NCI-H2196 treated with DMSO at 0.1 percent for 48 hours (cell line): ENCODE measurements around the gene CCIN.
"Not testable (repeated sequence)": the region's sequence is repeated elsewhere in the genome, so short reads cannot be mapped to it uniquely, and the experiment has no call there.

Experiments used
- DNase-seq: peaks from one replicate; lab custom pipeline; 2025; ENCODE audit not compliant: unreplicated experiment; lab: John Stamatoyannopoulos, UW

The CCIN gene

DNA sequence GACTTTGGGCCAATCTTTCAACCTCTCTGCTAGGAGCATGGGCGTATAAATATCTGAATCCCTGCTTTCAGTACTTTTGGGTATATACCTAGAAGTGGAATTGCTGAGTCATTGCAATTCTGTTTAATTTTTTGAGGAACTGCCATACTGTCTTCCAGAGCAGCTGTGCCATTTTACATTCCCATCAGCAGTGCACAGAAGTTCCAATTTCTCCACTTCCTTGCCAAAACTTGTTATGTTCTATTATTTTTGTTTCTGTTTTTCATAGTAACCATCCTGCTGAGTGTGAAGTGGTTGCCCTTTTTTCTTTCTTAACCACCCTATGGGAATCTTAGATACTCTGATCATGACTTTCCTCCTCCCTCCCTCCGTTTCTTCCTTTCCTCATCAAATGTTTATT is 11.1 kb upstream of the CCIN start:
- DNase-seq: no peak

- no peak for DNase-seq
These were observed 10.3 kb upstream of the CCIN start for GRCh38 chr9:36158917-36159316.

- DNase-seq: not testable (repeated sequence)
These were observed 9.7 kb upstream of the CCIN start for GRCh38 chr9:36159509-36159908.

- not testable (repeated sequence) for DNase-seq
These were observed 9.1 kb upstream of the CCIN start for GRCh38 chr9:36160126-36160525.

GRCh38 chr9:36161187-36161586 is 8.0 kb upstream of the CCIN start:
- no peak for DNase-seq

DNA sequence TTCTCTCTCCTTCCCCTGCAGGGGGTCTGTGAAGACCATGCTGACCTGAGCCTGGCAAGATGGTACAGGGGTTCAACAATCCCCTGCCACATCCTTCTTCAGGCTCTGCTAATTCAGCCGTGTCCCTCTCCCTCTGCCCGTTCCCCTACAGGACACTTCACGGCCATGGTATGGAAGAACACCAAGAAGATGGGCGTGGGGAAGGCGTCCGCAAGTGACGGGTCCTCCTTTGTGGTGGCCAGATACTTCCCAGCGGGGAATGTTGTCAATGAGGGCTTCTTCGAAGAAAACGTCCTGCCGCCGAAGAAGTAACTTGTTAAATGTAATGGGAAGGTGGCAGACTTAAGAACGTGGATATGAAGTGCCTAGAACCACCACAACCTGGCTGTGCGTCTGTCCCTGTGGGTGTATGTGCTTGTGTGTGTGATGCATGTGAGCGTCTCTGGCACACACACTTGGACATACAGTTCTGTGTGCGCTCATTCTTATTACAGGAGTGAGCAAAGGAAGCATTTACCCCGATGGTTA is 6.9 kb upstream of the CCIN start:
- no peak for DNase-seq

DNA sequence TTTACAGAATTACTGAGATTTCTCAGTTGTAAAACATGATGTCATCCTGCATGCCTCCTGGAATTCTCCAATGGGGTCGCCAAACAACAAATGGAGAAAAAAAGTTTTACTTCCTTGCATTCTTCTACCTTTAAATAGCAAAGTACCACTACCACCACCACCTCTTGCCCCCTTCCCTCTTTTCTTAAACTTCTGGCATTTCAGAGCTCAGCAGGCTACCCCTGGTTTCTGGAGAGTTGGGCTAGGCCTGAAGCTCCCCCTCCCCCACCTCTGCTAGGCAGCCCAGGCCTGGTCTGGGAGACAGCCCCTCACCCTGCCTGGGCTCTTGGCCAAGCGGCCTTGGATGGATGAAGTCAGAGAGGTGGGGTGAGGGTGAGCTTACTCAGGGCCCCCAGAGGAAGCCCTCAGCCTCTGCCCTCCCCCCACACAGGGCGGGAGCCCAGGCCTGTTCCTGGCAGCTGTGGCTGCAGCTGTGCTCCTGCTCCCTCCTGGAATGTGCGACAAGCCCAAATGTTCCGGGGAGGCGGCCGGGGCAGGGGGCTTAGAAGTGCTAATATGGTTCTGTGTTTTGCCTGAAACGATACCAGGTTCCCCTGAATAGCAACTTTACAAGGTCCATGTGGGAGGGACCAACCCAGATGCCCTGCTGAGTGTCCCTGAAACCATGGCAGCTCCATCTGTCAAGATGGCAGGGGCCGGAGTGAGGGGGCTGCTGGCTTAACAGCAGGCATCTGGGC is 6.0 kb upstream of the CCIN start:
- DNase-seq: no peak

DNA sequence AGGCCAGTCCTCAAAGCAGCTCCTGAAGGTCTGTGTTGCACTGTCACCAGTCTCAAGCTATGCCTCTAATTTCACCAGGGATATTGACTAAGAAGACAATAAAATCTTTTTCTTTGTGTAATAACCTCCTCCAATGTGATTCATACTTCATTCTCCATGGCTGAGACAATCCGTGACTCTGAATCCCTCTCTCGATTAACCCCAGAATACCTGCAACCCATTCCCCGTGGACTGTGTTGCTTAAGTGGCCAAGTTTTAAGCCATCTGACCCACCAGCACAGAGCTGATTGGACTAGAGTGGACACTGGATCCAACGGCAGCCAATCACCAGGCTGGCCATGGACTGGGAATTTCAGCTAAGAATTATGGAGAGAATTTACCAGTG is 5.4 kb upstream of the CCIN start:
- DNase-seq: no peak

- DNase-seq: no peak
These were observed 4.8 kb upstream of the CCIN start for GRCh38 chr9:36164372-36164771.

GRCh38 chr9:36164989-36165388 is 4.2 kb upstream of the CCIN start:
- no peak for DNase-seq

DNA sequence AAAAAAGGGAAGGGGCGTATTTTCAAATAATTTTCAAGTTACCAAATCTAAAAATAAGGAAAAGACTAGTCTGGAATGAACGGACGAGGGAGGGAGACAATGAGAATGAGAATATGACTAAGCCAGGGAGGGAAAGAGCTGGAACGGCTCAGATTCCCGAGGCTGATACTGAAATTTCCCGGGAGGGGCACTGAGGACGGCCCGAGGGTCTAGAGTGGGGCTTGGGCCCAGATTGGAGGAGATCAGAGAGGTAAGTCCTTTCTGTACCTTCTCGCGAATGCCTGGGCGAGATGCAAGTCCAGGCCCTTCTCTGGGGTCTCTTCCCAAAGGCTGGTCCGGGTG is 3.4 kb upstream of the CCIN start:
- no peak for DNase-seq

DNA sequence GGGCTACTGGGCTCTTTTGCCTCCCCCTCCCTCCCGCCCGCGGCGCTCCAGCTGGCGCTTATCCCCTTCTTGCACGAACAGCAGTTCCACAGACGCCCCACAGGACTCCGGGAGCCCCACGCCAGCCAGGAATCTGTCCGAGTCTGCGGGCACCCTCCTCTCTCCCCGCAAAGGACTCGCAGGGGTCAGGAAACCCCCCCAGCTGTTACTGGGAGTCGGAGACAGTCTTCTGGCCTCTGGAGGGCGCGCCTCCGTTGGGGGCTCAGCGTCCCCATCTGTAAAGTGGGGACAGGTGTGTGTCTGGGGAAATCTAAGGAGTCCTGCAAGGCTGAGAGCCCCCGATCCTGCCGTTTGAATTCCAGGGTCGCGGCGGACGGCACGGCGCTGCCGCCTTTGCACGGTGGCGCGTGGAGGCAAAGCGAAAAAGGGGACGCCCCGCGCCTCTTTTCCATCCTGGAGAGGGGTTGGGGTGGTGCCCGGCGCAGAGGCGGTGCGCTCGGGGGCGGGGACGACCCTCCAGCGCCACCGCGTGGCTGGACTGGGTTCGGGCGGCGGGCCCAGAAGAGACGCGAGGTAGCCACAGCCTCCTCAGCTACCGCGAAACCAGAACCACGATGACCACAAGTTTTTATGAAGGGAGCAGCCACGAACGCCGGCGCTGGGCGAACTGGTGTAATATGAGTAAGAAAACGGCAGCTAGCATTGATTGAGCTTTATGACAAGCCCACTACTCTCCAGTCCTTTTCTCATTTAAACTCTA is 2.8 kb upstream of the CCIN start:
- DNase-seq: peak; percentile 57

DNA sequence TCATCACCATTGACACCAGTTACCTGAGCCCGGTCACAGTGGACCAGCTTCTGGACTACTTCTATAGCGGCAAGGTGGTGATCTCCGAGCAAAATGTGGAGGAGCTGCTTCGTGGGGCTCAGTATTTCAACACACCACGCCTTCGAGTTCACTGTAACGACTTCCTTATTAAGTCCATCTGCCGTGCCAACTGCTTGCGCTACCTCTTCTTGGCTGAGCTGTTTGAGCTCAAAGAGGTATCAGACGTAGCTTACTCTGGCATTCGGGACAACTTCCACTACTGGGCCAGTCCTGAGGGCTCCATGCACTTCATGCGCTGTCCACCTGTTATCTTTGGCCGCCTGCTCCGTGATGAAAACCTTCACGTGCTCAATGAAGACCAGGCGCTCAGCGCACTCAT is 520 bp downstream of the CCIN start:
- no peak for DNase-seq

GRCh38 chr9:36170531-36170930 is 1.3 kb downstream of the CCIN start:
- DNase-seq: no peak

GRCh38 chr9:36173861-36174260 is 4.7 kb downstream of the CCIN start:
- no peak for DNase-seq

GRCh38 chr9:36174271-36174670 is 5.1 kb downstream of the CCIN start:
- DNase-seq: no peak

DNA sequence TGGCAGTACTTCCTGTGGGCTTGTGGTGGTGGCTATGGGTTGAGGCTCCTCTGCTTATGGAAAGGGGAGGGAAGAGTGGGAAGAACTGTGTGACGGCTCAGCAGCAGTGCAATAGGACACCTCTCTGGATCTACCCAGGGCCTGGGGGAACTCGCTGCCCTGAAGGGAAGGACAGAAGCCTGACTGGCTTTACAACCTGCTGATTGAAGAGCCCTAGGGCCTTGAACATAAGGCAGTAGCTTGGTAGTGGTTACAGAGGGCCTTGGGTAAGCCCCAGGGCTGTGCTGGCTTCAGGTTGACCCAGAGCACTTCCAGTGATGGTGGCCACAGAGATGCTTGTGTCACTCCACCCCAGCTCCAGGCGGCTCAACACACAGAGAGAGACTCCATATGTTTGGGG is 5.5 kb downstream of the CCIN start:
- no peak for DNase-seq

DNA sequence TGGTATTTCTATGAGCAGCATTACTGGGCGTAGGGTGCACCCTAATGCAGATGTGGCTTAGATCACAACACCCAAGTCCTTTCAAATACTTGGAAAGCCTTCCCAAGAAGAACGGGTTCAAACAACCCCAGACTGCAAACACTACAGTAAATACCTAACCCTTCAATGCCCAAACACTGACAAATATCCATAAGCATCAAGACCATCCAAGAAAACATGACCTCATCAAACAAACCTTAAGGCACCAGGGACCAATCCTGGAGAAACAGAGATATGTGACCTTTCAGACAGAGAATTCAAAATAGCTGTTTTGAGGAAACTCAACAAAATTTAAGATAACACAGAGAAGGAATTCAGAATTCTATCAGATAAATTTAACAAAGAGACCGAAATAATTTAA is 6.0 kb downstream of the CCIN start:
- not testable (repeated sequence) for DNase-seq

GRCh38 chr9:36176496-36176895 is 7.3 kb downstream of the CCIN start:
- not testable (repeated sequence) for DNase-seq

GRCh38 chr9:36177571-36177970 is 8.4 kb downstream of the CCIN start:
- no peak for DNase-seq

DNA sequence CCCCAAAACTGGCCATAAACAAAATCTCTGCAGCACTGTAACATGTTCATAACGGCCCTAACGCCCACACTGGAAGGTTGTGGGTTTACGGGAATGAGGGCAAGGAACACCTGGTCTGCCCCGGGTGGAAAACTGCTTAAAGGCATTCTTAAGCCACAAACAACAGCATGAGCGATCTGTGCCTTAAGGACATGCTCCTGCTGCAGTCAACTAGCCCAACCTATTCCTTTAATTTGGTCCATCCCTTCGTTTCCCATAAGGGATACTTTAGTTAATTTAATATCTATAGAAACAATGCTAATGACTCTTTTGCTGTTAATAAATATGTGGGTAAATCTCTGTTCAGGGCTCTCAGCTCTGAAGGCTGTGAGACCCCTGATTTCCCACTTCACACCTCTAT is 11.1 kb downstream of the CCIN start:
- not testable (repeated sequence) for DNase-seq

DNA sequence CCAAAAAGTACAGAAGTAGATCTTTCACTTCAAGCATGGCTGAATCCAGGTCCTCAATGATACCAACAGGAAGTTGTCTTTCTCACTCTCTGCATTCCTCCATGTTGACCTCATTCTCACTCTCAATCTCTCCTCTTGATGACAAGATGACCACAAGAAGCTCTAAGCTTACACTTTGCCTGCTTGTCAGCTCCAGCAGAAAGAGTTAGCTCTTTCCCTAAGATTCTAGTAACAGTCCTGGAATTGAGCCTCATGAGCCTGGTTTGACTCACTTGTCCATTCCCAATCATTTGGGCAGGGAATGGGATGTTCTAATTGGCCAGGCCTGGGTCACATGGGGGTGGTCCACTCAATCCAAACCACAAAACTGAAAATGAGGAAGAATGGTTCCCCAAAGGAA is 18.2 kb downstream of the CCIN start:
- no peak for DNase-seq

GRCh38 chr9:36188212-36188611 is 19.0 kb downstream of the CCIN start:
- DNase-seq: no peak
